Esophagus muscularis mucosa (tissue), 3 donors: Measurements from ENCODE around the gene SCLT1.

Source experiments
- CTCF ChIP-seq, 3 experiments: fragments of 200-600 bp in 2 of 3; fragments of 450-650 bp in 1 of 3; sonication (generic) in 2 of 3; IDR thresholded peaks; one replicate each; pipeline ENCODE4 v1.5.1; 2017 to 2019; ENCODE audit warnings: antibody characterized with exemption in 3 of 3, mild to moderate bottlenecking in 2 of 3, moderate library complexity in 1 of 3
- POLR2A ChIP-seq: fragments of 450-650 bp; IDR thresholded peaks from one replicate; pipeline ENCODE4 v1.6.1; 2017; ENCODE audit warnings: antibody characterized with exemption, moderate library complexity, mild to moderate bottlenecking, low read depth

DNA sequence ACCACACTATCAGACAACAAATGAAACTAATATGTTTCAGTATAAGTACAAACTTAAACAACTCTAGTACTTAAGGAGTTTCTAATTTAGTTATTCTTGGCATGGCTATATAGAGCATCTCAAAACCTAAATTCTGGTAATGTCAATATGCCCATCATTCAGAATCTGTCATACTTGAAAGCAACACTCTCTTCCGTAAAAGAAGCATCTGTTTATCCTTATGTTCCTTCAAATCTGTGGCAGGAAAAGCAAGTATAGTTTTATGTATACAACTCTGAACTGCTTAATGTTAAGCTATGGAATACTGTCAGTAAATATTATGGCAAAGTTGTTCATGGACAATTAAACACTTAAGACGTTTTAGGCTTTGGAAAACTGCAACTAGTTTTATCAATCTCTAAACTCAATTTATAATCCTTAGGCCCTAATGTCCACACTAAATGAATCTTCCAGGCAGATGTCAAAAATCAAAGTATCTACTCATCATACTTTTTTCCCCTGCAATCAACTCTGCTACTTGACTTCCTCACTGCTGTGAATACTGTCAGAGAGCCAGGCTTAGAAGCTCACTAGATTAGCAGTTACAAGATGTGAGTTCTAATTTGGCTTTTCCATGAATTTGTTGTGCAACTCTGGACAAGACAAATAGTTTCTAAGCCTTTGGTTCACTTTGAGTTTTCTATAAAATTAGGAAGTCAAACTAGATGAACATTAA is 109.4 kb downstream of the SCLT1 start:
- TF ChIP-seq POLR2A (no peak), CTCF (IDR thresholded peaks at IDR 0.05) (no peak)
